Retinal pigment epithelial cell (primary cell): ENCODE measurements around the gene PREX1.
"Not testable (repeated sequence)": the region's sequence is repeated elsewhere in the genome, so short reads cannot be mapped to it uniquely, and the experiment has no call there.

Experiments used
- DNase-seq: peaks from one replicate; pipeline ENCODE4 v3.0.0-alpha.2; 2010; ENCODE audit warnings: low read depth
- H3K4me3 ChIP-seq: 2 replicates; pipeline ENCODE4 v1.5.1; 2011; ENCODE audit warnings: mild to moderate bottlenecking, low read length, control low read depth, moderate library complexity
- CTCF ChIP-seq: conservative IDR thresholded peaks from 2 replicates; pipeline ENCODE4 v1.5.1; 2011; ENCODE audit warnings: low read depth, low read length, control low read depth, inconsistent platforms

The PREX1 gene

GRCh38 chr20:48827855-48828733, at the start of gene PREX1:
TSS of gene PREX1 (minus strand) at chr20:48827999. CDS start at chr20:48827860, 139 bp downstream.
- H3K4me3 ChIP-seq: peak within 1 kb of the TSS; percentile 68
- DNase-seq: peak; percentile 28
- TF ChIP-seq CTCF: no peak

DNA sequence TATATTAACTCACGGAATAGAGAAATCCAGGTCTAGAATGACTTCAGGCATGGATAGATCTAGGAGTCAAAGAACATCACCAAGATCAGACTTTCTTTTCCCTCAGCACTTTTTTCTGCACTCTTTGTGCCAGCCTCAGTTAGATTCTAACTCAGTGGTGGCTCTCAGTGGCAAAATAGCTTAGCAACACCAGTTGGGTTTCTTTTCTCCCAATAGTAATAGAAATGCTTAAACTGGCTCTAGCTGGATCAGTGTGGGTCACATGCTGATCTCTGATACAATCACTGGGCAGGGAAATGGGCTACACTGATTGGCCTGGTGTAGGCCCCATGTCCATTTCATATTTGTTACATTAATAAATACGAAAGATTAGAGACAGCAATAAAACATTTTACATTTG, 49.5 kb upstream of the PREX1 start:
- H3K4me3 ChIP-seq: no peak overlapping the region
- no peak for TF ChIP-seq CTCF
- no peak for DNase-seq

- no peak for TF ChIP-seq CTCF
- DNase-seq: no peak
- H3K4me3 ChIP-seq: no peak overlapping the region
Measured at GRCh38 chr20:48875914-48876240, 48.1 kb upstream of the PREX1 start.

- no peak for TF ChIP-seq CTCF
- DNase-seq: no peak
- H3K4me3 ChIP-seq: no peak overlapping the region
Measured at GRCh38 chr20:48875233-48875913, 47.6 kb upstream of the PREX1 start.

DNA sequence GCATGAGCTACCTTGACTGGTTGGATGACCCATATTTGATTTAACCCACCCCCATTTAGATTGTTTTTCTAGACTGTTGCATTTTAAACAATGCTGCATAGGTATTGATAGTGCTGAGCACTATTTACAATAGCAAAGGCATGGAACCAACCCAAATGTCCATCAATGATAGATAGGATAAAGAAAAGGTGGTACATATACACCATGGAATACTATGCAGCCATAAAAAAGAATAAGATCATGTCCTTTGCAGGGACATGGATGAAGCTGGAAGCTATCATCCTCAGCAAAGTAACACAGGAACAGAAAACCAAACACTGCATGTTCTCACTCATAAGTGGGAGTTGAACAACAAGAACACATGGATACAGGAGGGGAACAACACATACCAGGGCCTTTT, 41.6 kb upstream of the PREX1 start:
- not testable (repeated sequence) for DNase-seq, H3K4me3 ChIP-seq

- H3K4me3 ChIP-seq: no peak overlapping the region
- DNase-seq: no peak
- no peak for TF ChIP-seq CTCF
Measured at GRCh38 chr20:48866936-48867335, 39.1 kb upstream of the PREX1 start.

DNA sequence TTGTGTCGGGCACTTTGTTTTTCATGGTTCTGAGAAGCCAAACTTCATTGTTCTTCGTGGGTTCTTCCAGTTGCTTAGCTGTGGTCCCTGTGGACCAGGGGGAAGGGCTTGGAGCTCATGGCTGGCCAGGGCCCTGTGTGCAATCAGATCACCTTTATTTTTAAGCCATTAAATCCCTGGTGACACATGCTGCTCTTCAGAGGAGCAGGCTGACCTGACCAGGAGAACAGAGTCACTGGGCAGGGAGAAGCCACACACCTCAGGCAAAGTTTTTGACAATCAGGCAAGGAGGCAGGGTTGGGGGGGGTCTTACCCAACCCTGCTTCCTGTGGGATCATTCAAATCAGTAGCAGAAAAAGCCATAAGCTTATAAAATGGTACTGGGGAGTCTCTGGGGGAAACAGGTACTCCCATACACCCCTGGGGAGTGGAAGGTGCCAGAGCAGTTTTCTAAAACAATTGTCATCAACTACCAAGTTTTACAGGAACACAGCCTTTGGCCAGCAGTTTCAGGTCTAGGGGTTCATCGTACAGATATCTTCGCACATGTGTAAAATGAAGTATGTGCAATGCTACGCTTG, 37.0 kb upstream of the PREX1 start:
- no peak for TF ChIP-seq CTCF
- DNase-seq: no peak
- H3K4me3 ChIP-seq: no peak overlapping the region
